Measurements from ENCODE around the gene TFDP2. TPM values are rescaled to one million over a fixed set of nuclear protein-coding genes. Genes with fewer than 3 reads are reported as not detected.

TFDP2 gene
- total RNA-seq, 1 experiment from 2014 or later, result 76.0 TPM

GRCh38 chr3:141898908-141899307, 250.4 kb downstream of the TFDP2 start:
- Mint-ChIP-seq H3K36me3 (ENCODE audit: insufficient read depth in 1 of 3, low read depth in 3 of 3) (peaks cover 58 to 71% (median 62%) of the 10 kb centered on the region in 3 experiments), H3K27ac (no peak overlapping the region), H3K9me3 (peaks cover 37 to 41% of the 10 kb centered on the region in 2 experiments), H3K4me3 (no peak overlapping the region), H3K27me3 (ENCODE audit: low read depth) (no peaks in the 10 kb centered on the region), H3K4me1 (no peaks in the 10 kb centered on the region)
- Histone ChIP-seq H4K20me1 (ENCODE audit: control insufficient read depth, insufficient read depth, insufficient read length) (no peaks in the 10 kb centered on the region), H3K23ac (ENCODE audit: insufficient read length, low read depth, low read length) (no peak overlapping the region), H2AK5ac (ENCODE audit: insufficient read length, low read length) (no peak overlapping the region), H4K91ac (ENCODE audit: insufficient read length, low read depth, low read length) (no peak overlapping the region), H3K9ac (ENCODE audit: extremely low read depth, insufficient read length, low read length) (no peak overlapping the region), H3K23me2 (ENCODE audit: insufficient read length, low read depth, low read length, poor library complexity, severe bottlenecking) (no peaks in the 10 kb centered on the region), H3K56ac (ENCODE audit: insufficient read length, low read depth, low read length) (no peak overlapping the region), H4K8ac (replicated peaks; ENCODE audit: insufficient read length, low read depth, low read length) (no peak overlapping the region), H3K27ac (ENCODE audit: insufficient read length, low read depth, low read length) (no peak overlapping the region), H2AFZ (ENCODE audit: low read length) (no peak overlapping the region), H3K79me2 (ENCODE audit: insufficient read depth, low read length) (peaks cover 12% of the 10 kb centered on the region; the same call in 1 of the 2 replicates), H3K4me1 (ENCODE audit: insufficient read depth, low read length) (no peaks in the 10 kb centered on the region), H3T11ph (ENCODE audit: low read length) (no peak overlapping the region), H3K79me1 (ENCODE audit: insufficient read depth, low read depth, low read length, poor library complexity, severe bottlenecking) (peaks cover 14% of the 10 kb centered on the region), H3K4ac (ENCODE audit: low read depth, low read length) (no peak overlapping the region), H2BK20ac (ENCODE audit: low read depth, low read length, poor library complexity, severe bottlenecking) (no peak overlapping the region), H2BK120ac (ENCODE audit: low read depth, low read length, poor library complexity, severe bottlenecking) (no peak overlapping the region), H3K18ac (ENCODE audit: insufficient read length, low read depth, low read length) (no peak overlapping the region), H2BK5ac (ENCODE audit: insufficient read length, low read length) (no peak overlapping the region), H3K27me3 (ENCODE audit: insufficient read depth, low read length) (no peaks in the 10 kb centered on the region), H4K5ac (ENCODE audit: insufficient read length, low read depth, low read length) (no peak overlapping the region), H2BK12ac (ENCODE audit: insufficient read length, low read depth, low read length) (no peak overlapping the region), H3K9me3 (ENCODE audit: control insufficient read depth, low read depth, low read length) (peaks cover 9% of the 10 kb centered on the region), H3K4me2 (ENCODE audit: insufficient read depth, insufficient read length, low read length) (no peak overlapping the region), H2BK15ac (ENCODE audit: low read depth, low read length) (no peak overlapping the region), H3K14ac (ENCODE audit: insufficient read depth, low read length) (no peak overlapping the region)
- no peak for DNase-seq
- TF ChIP-seq CTCF (conservative IDR thresholded peaks at IDR 0.05), result no peak
- no CpG with 5 or more reads among the region's 1 CpG for WGBS (ENCODE audit: extremely low coverage, insufficient read length, low lambda C conversion rate)
